HCT116 (cell line): Measurements from ENCODE around the gene CES1. TPM values are rescaled to one million over a fixed set of nuclear protein-coding genes. Genes with fewer than 3 reads are reported as not detected.

Experiments used
- ATAC-seq: fragments of 200-7000 bp; cut with Tn5 transposase; 2 replicates; pipeline ENCODE4 v1.9.1; 2020; ENCODE audit warnings: mild to moderate bottlenecking, moderate library complexity
- BruUV-seq: library from RNA; stranded (reverse); fragments of 400-500 nt; replicated peaks from 2 replicates; lab custom pipeline; 2021; lab: Mats Ljungman, UMichigan
- CTCF ChIA-PET: fragments of 300-600 bp; sonication (Branson Sonifier 250); formaldehyde crosslinking; loops from one replicate; lab custom pipeline; 2021; ENCODE audit warnings: antibody characterized with exemption; lab: Charles Lee
- POLR2A ChIA-PET: fragments of 300-600, 350-600 bp; sonication (Branson Sonifier 250); formaldehyde crosslinking; loops from one replicate; lab custom pipeline; 2021; ENCODE audit warnings: antibody characterized with exemption; lab: Charles Lee
- RAD21 ChIA-PET, 2 experiments: fragments of 300-600 bp; sonication (Branson Sonifier 250); formaldehyde crosslinking; loops; one replicate each; lab custom pipeline; 2023; ENCODE audit warnings: low total read pairs in 2 of 2; ENCODE audit not compliant: uncharacterized antibody in 2 of 2, unreplicated experiment in 2 of 2, low non-redundant PET in 1 of 2; lab: Charles Lee
- DNase-seq: peaks from one replicate; pipeline ENCODE4 v3.0.0-alpha.2; 2010; ENCODE audit warnings: low read depth, low spot score
- H2AFZ ChIP-seq: fragments of 200-600 bp; shearing (Covaris generic), sonication (generic); 2 replicates; pipeline ENCODE4 v1.6.1; 2017; ENCODE audit warnings: low read depth, mixed run types, mixed read lengths, antibody characterized with exemption, low read length; ENCODE audit not compliant: poor library complexity, severe bottlenecking
- H3K27ac ChIP-seq: 2 replicates; pipeline ENCODE4 v1.5.1; 2012; ENCODE audit warnings: low read depth, low read length
- H3K27me3 ChIP-seq: fragments of 200-600 bp; sonication (generic); 2 replicates; pipeline ENCODE4 v1.6.1; 2016; ENCODE audit warnings: mixed run types, low read length, mixed read lengths; ENCODE audit not compliant: insufficient read depth
- H3K36me3 ChIP-seq, 2 experiments: fragments of 200-500 bp in 1 of 2; fragments of 200-600 bp in 1 of 2; sonication (Bioruptor generic) in 1 of 2; sonication (generic) in 1 of 2; 2 replicates each; pipeline versions ENCODE4 v1.5.1 to v1.6.1; 2014 to 2016; ENCODE audit warnings: low read length in 2 of 2, inconsistent platforms in 1 of 2, mixed read lengths in 1 of 2, mixed run types in 1 of 2; ENCODE audit not compliant: insufficient read depth in 2 of 2, control insufficient read depth in 1 of 2
- H3K4me1 ChIP-seq, 2 experiments: fragments of 200-600 bp in 1 of 2; sonication (generic) in 1 of 2; 2 replicates each; pipeline versions ENCODE4 v1.5.1 to v1.6.1; 2012 to 2017; ENCODE audit warnings: low read length in 2 of 2, inconsistent platforms in 1 of 2, mild to moderate bottlenecking in 1 of 2, mixed read lengths in 1 of 2, mixed run types in 1 of 2, moderate library complexity in 1 of 2; ENCODE audit not compliant: insufficient read depth in 2 of 2, control insufficient read depth in 1 of 2
- H3K4me2 ChIP-seq: fragments of 200-600 bp; sonication (generic); 2 replicates; pipeline ENCODE4 v1.6.1; 2017; ENCODE audit warnings: mixed run types, low read length, mixed read lengths
- H3K4me3 ChIP-seq, 2 experiments: fragments of 200-600 bp in 1 of 2; sonication (generic) in 1 of 2; replicated peaks in 1 of 2; 2 replicates each; pipeline ENCODE4 v1.5.1; 2011 to 2016; ENCODE audit warnings: low read length in 2 of 2, control low read depth in 1 of 2, low read depth in 1 of 2, mild to moderate bottlenecking in 1 of 2, mixed read lengths in 1 of 2, mixed run types in 1 of 2
- H3K79me2 ChIP-seq: fragments of 200-600 bp; sonication (generic); 2 replicates; pipeline ENCODE4 v1.6.1; 2017; ENCODE audit warnings: mild to moderate bottlenecking, mixed run types, low read length, moderate library complexity, mixed read lengths; ENCODE audit not compliant: insufficient read depth
- H3K9ac ChIP-seq: fragments of 200-600 bp; sonication (generic); 2 replicates; pipeline ENCODE4 v1.6.1; 2016; ENCODE audit warnings: low read length, mixed read lengths
- H3K9me2 ChIP-seq: fragments of 200-600 bp; sonication (generic), shearing (Covaris generic); 2 replicates; pipeline ENCODE4 v1.6.1; 2017; ENCODE audit warnings: mixed run types, mild to moderate bottlenecking, moderate library complexity; ENCODE audit not compliant: insufficient read depth
- H3K9me3 ChIP-seq, 2 experiments: fragments of 200-500 bp in 1 of 2; fragments of 200-600 bp in 1 of 2; sonication (Bioruptor generic) in 1 of 2; sonication (generic) in 1 of 2; 2 replicates each; pipeline ENCODE4 v1.6.1; 2014 to 2017; ENCODE audit warnings: low read length in 2 of 2, mixed read lengths in 2 of 2, inconsistent platforms in 1 of 2, low read depth in 1 of 2, mild to moderate bottlenecking in 1 of 2, mixed run types in 1 of 2, moderate library complexity in 1 of 2; ENCODE audit not compliant: control insufficient read depth in 1 of 2, insufficient read depth in 1 of 2
- H4K20me1 ChIP-seq: fragments of 200-600 bp; sonication (generic), shearing (Covaris generic); 2 replicates; pipeline ENCODE4 v1.6.1; 2017; ENCODE audit warnings: mixed run types, mild to moderate bottlenecking, moderate library complexity; ENCODE audit not compliant: insufficient read depth
- CEBPB ChIP-seq: IDR thresholded peaks from 2 replicates; pipeline ENCODE4 v1.6.1; 2012; ENCODE audit warnings: low read depth
- CTCF ChIP-seq, 3 experiments: fragments of 200-600 bp in 1 of 3; sonication (generic) in 1 of 3; IDR thresholded peaks in 2 of 3; conservative IDR thresholded peaks in 1 of 3; 2 replicates each; pipeline ENCODE4 v1.5.1; 2012 to 2017; ENCODE audit warnings: low read depth in 2 of 3, low read length in 2 of 3, antibody characterized with exemption in 1 of 3, borderline replicate concordance in 1 of 3, control low read depth in 1 of 3, mild to moderate bottlenecking in 1 of 3, mixed read lengths in 1 of 3, mixed run types in 1 of 3, moderate library complexity in 1 of 3; ENCODE audit not compliant: insufficient read depth in 1 of 3
- EGR1 ChIP-seq: IDR thresholded peaks from 2 replicates; pipeline ENCODE4 v1.6.1; 2012; ENCODE audit warnings: low read depth
- ELF1 ChIP-seq: IDR thresholded peaks from 2 replicates; pipeline ENCODE4 v1.6.1; 2012; ENCODE audit warnings: low read depth, borderline replicate concordance
- POLR2AphosphoS5 ChIP-seq: IDR thresholded peaks from 2 replicates; pipeline ENCODE4 v1.6.1; 2011; ENCODE audit warnings: mild to moderate bottlenecking, low read depth, low read length, moderate library complexity
- REST ChIP-seq: IDR thresholded peaks from 2 replicates; pipeline ENCODE4 v1.6.1; 2012; ENCODE audit warnings: low read depth
- TCF7L2 ChIP-seq: IDR thresholded peaks from 2 replicates; pipeline ENCODE4 v1.7.0; 2011; ENCODE audit warnings: borderline replicate concordance, inconsistent platforms; ENCODE audit not compliant: insufficient read depth, insufficient read length; ENCODE audit errors: extremely low read depth
- ZBTB33 ChIP-seq: IDR thresholded peaks from 2 replicates; pipeline ENCODE4 v1.6.1; 2011; ENCODE audit warnings: mild to moderate bottlenecking, low read length, moderate library complexity; ENCODE audit not compliant: insufficient replicate concordance; ENCODE audit errors: extremely low read depth
- ZFX ChIP-seq: fragments of 450-650 bp; IDR thresholded peaks from 2 replicates; pipeline ENCODE4 v1.6.1; 2017
- ZNF274 ChIP-seq: fragments of 200-500 bp; sonication (Bioruptor generic); IDR thresholded peaks from 2 replicates; pipeline ENCODE4 v1.6.1; 2014; ENCODE audit warnings: mild to moderate bottlenecking, low read depth, low read length, inconsistent platforms
- intact Hi-C: fragments of 100-400 bp; cut with micrococcal nuclease; formaldehyde crosslinking; loops from 2 replicates; pipeline ENCODE4 v1.10.0; 2022
- total RNA-seq: library from RNA; stranded (reverse); gene quantifications from one replicate; pipeline ENCODE4 v1.2.1, GENCODE V29; 2021; ENCODE audit not compliant: unreplicated experiment

Gene CES1
- total RNA-seq, 1 experiment from 2014 or later, result 1.8 TPM

GRCh38 chr16:55834049-55834448 lies 1.2 kb upstream of the CES1 start:
- Histone ChIP-seq H2AFZ (no peak overlapping the region), H3K9ac (no peak overlapping the region), H3K4me2 (no peak overlapping the region), H3K4me3 (no peak overlapping the region), H3K27me3 (no peaks in the 10 kb centered on the region), H3K9me2 (no peaks in the 10 kb centered on the region), H3K79me2 (no peaks in the 10 kb centered on the region), H4K20me1 (no peaks in the 10 kb centered on the region), H3K36me3 (no peaks in the 10 kb centered on the region), H3K9me3 (no peaks in the 10 kb centered on the region), H3K4me1 (no peaks in the 10 kb centered on the region), H3K27ac (no peak overlapping the region)
- intact Hi-C loops, result loop anchor here (5.0 kb wide), 1 partner anchor 72 kb away; no protein-coding TSS in a partner anchor
- no TSS peak for BruUV-seq
- ChIA-PET POLR2A (no interaction called here), RAD21 (no interaction called here), CTCF (no interaction called here)
- ATAC-seq (no peak), DNase-seq (no peak)
- TF ChIP-seq REST, result no peak
- TF ChIP-seq EGR1, result no peak
- no peak for TF ChIP-seq CEBPB
- no peak for TF ChIP-seq CTCF (IDR thresholded peaks at IDR 0.05 in 2 of 3, conservative IDR thresholded peaks at IDR 0.05 in 1 of 3; ENCODE audit: borderline replicate concordance in 1 of 3, insufficient read depth in 1 of 3, low read depth in 2 of 3, low read length in 2 of 3)
- no peak for TF ChIP-seq TCF7L2
- TF ChIP-seq ZNF274, result no peak
- TF ChIP-seq ZFX, result no peak
- TF ChIP-seq ELF1, result no peak
- no peak for TF ChIP-seq ZBTB33
- TF ChIP-seq POLR2AphosphoS5, result no peak
